GM21526 (cell line): Measurements from ENCODE around the gene ZNF785.

Experiments used
- ATAC-seq: cut with Tn5 transposase; IDR thresholded peaks from one replicate; pipeline ENCODE4 v1.9.1; 2021; ENCODE audit warnings: moderate library complexity; ENCODE audit not compliant: unreplicated experiment, low FRiP score

Gene ZNF785

GRCh38 chr16:30567160-30567990 is 18.1 kb downstream of the ZNF785 start:
- ATAC-seq = no peak

DNA sequence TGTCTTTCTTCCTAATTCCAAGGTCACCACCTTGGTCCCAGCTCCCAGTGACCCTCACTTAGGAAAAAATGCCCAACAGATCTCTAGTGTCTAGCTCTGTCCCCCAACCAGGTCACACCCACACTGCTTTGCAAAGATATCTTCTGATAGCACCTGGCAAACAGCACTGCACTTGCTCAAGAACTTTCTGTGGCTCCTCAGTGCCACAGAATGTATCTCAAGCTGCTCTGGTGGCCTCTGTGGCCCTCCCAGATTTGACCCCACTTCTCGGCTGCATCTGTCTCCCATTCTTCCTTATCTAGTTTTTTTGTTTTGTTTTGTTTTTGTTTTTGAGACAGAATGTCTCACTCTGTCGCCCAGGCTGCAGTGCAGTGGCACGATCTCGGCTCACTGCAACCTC is 19.0 kb downstream of the ZNF785 start:
- ATAC-seq = no peak

DNA sequence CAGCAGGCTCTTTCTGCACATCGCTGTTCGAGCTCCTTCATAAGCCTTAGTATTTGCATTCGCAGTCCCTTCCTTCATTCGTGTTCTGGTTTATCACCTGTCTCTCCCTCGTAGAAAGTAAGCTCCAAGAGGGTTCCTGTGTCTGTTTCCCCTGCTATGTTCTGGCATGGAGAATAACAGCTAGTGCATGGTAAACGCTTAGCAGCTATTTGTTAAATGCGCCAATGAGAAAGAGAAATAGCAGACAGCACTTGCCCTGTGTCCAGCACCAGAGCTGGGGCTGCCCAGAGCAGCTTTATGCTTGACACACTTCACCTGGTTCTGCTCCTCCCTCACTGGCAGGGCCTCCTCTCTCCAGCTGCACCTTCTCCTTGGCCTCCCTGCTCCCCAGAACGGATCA is 19.5 kb downstream of the ZNF785 start:
- no peak for ATAC-seq

- ATAC-seq = no peak
Observed at GRCh38 chr16:30565526-30565925, 20.0 kb downstream of the ZNF785 start.

- ATAC-seq = no peak
Observed at GRCh38 chr16:30562021-30562420, 23.5 kb downstream of the ZNF785 start.

- no peak for ATAC-seq
Observed at GRCh38 chr16:30561089-30561816, 24.2 kb downstream of the ZNF785 start.

- no peak for ATAC-seq
Observed at GRCh38 chr16:30559690-30560089, 25.8 kb downstream of the ZNF785 start.

- ATAC-seq = no peak
Observed at GRCh38 chr16:30558789-30559377, 26.6 kb downstream of the ZNF785 start.

DNA sequence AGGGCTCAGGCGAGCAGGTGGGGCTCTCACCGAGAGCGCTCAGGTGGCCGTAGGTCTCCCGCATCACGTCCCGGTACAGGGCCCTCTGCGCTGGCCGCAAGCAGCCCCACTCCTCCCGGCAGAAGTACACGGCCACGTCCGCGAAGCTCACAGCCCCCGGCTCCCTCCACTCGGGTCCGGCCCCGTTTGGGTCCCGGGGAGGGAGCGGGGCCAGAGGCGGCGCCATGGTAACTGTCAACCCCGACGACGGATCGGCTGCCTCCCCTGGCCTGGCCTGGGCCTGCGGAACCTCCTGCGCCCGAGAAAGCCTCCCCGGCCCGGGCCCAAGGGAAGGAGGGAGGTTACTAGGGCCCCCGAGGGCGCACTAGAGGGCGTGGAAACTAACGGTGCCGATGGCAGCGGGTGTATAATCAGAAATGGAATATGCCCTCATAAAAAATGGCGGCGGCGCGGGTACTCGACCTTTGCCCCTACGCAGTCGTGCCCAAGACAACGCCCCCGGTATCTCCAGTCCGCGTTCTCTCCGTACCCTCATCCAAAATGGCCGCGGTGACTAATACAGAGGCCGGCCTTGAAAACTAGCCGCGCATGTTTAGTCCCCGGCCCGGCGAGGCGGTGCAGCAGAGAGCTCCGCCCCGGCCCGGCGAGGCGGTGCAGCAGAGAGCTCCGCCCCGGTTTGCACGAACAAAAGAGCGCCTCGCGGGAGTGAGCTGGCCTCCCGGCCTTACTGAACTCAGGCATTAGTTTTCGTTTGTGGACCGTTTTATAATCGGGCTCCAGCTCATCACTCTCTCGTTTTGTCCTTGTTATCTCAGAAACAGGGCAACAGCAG is 27.3 kb downstream of the ZNF785 start, which contains the start of gene ZNF764:
TSS of gene ZNF764 (minus strand) at position 418 of the 832 bp plus-strand sequence. CDS start at position 226, 192 bp downstream.
- ATAC-seq = peak; percentile 73

DNA sequence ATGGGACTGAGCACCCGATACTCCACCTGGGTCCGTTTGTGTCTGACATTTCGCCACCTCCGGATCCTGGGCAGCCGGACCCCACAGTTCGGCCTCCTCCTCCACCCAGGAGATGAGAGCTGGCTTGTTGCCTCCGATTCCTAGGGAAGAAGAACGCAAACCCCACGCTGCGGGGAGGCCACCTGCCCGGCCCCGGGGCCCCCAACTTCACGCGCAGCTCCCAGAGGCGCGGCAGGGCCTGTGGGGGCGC is 27.9 kb downstream of the ZNF785 start:
- ATAC-seq = no peak

- ATAC-seq = no peak
Observed at GRCh38 chr16:30556125-30556473, 29.4 kb downstream of the ZNF785 start.

GRCh38 chr16:30555315-30556124 is 30.0 kb downstream of the ZNF785 start:
- ATAC-seq = no peak

DNA sequence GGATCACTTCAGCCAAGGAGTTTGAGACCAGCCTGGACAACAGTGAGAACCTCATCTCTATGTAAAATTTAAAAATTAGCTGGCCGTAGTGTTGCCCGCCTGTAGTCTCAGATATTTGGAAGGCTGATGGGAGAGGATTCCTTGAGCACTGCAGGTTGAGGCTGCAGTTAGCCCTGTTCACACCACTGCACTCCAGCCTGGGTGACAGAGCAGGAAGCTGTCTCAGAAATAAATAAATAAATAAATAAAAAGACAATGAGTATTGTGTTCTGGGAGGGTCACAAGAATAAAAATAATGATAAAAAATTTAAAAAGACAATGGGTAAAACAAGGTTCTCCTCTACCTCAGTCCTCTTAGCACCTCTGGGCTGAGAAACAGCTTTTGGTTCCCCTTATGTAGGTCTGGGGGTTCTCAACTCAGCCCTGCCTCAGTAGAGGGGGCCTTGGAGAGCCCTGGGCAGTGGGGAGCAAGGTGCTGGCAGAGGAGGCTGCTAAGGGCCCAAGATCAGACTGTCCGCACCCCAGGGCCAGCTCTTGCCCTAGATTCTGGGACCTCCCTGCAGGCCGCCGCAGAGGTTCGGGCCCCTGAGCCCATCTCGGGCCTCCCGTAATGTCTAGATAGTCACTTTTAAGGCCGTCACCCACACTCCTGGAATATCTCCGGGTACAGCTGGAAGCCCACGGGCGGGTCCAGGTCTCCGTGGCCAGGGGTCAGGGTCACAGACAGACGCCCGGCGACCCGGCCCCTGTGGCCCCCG is 30.8 kb downstream of the ZNF785 start:
- ATAC-seq = no peak

- ATAC-seq = no peak
Observed at GRCh38 chr16:30553393-30553899, 32.1 kb downstream of the ZNF785 start.

GRCh38 chr16:30552956-30553355 is 32.5 kb downstream of the ZNF785 start:
- ATAC-seq = no peak

GRCh38 chr16:30551781-30552180 is 33.7 kb downstream of the ZNF785 start:
- no peak for ATAC-seq

- ATAC-seq = no peak
Observed at GRCh38 chr16:30548416-30549253, 36.9 kb downstream of the ZNF785 start.

DNA sequence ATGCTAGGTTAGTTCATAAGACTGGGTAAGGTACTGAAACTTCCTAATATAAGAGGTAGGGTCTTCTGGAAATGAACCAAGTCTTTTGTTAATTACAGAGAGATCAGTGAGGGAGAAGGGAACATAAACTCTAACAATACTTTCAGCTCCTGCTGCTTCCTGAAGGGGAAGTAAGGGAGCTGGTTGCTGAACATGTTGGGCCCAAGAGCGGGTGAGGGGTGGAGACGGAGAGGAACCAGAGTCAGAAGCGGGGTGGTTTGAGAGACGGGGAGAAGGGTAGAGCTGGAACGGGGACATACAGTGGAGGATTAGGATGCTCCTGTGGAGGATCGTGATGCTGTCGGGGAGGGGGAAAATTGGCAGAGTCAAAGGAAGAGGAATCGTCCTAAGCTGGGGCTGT is 39.4 kb downstream of the ZNF785 start:
- no peak for ATAC-seq
